Thoracic aorta (tissue), 2 donors: ENCODE data around the gene TUBB4B. TPM values are rescaled to one million over a fixed set of nuclear protein-coding genes. Genes with fewer than 3 reads are reported as not detected.
A peak's percentile ranks its signal among the peaks of the same experiment; 100 is the strongest.

Source experiments
- ATAC-seq: fragments of 150-250 bp; one replicate; pipeline ENCODE4 v1.8.0; 2017; ENCODE audit warnings: low read depth; ENCODE audit not compliant: insufficient number of reproducible peaks, low FRiP score
- DNase-seq: peaks from one replicate; pipeline ENCODE4 v3.0.0-alpha.2; 2020; ENCODE audit warnings: low spot score
- H3K27ac ChIP-seq, 2 donors: fragments of 200-600 bp; sonication (generic); 1 replicate in 1 of 2; 2 replicates in 1 of 2; pipeline ENCODE4 v1.5.1; 2016; ENCODE audit warnings: mild to moderate bottlenecking in 2 of 2, moderate library complexity in 2 of 2
- H3K27me3 ChIP-seq: fragments of 200-600 bp; sonication (generic); replicated peaks from 2 replicates; pipeline ENCODE4 v1.6.0; 2016; ENCODE audit warnings: mild to moderate bottlenecking; ENCODE audit not compliant: insufficient read depth
- H3K36me3 ChIP-seq: fragments of 200-600 bp; sonication (generic); one replicate; pipeline ENCODE4 v1.5.1; 2016
- H3K4me1 ChIP-seq, 2 donors: fragments of 200-600 bp; sonication (generic); 1 replicate in 1 of 2; 2 replicates in 1 of 2; pipeline versions ENCODE4 v1.5.1 to v1.6.0; 2016; ENCODE audit warnings: low read depth in 2 of 2, mild to moderate bottlenecking in 1 of 2; ENCODE audit not compliant: control insufficient read depth in 1 of 2
- H3K4me3 ChIP-seq: fragments of 200-600 bp; sonication (generic); 2 replicates; pipeline ENCODE4 v1.5.1; 2016; ENCODE audit warnings: mild to moderate bottlenecking
- H3K9me3 ChIP-seq: fragments of 200-600 bp; sonication (generic); 2 replicates; pipeline ENCODE4 v1.5.1; 2016
- total RNA-seq, 2 donors: library from RNA; depleted of rRNA; stranded (reverse); fragments of >200 nt; gene quantifications; one replicate each; pipeline versions ENCODE4 v1.1.0 to v1.2.3, GENCODE V29; 2016
- TF ChIP-seq, protein P1 (sequence below): fragments of 200-600 bp; sonication (generic); IDR thresholded peaks from one replicate; pipeline ENCODE4 v1.5.1; 2019; ENCODE audit warnings: antibody characterized with exemption

TUBB4B gene
- total RNA-seq, 2 donors from 2014 or later: 172 to 193 TPM

GRCh38 chr9:137233143-137233980 is 7.7 kb upstream of the TUBB4B start:
- no peak overlapping the region for H3K4me3 ChIP-seq
- TF ChIP-seq, protein P1, sequence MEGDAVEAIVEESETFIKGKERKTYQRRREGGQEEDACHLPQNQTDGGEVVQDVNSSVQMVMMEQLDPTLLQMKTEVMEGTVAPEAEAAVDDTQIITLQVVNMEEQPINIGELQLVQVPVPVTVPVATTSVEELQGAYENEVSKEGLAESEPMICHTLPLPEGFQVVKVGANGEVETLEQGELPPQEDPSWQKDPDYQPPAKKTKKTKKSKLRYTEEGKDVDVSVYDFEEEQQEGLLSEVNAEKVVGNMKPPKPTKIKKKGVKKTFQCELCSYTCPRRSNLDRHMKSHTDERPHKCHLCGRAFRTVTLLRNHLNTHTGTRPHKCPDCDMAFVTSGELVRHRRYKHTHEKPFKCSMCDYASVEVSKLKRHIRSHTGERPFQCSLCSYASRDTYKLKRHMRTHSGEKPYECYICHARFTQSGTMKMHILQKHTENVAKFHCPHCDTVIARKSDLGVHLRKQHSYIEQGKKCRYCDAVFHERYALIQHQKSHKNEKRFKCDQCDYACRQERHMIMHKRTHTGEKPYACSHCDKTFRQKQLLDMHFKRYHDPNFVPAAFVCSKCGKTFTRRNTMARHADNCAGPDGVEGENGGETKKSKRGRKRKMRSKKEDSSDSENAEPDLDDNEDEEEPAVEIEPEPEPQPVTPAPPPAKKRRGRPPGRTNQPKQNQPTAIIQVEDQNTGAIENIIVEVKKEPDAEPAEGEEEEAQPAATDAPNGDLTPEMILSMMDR: no peak
- peaks cover 3 to 12% of the 10 kb centered on the region in 2 donors for H3K4me1 ChIP-seq
- ATAC-seq (no peak), DNase-seq (no peak)
- no peak overlapping the region for H3K27ac ChIP-seq
- no peaks in the 10 kb centered on the region for H3K9me3 ChIP-seq
- no peaks in the 10 kb centered on the region for H3K36me3 ChIP-seq
- H3K27me3 ChIP-seq: no peaks in the 10 kb centered on the region

- ATAC-seq (no peak), DNase-seq (no peak)
- no peaks in the 10 kb centered on the region for H3K36me3 ChIP-seq
- no peaks in the 10 kb centered on the region for H3K27me3 ChIP-seq
- H3K4me3 ChIP-seq: no peak overlapping the region
- peaks cover 3 to 20% of the 10 kb centered on the region in 2 donors for H3K4me1 ChIP-seq
- TF ChIP-seq, protein P1: no peak
- H3K9me3 ChIP-seq: no peaks in the 10 kb centered on the region
- no peak overlapping the region for H3K27ac ChIP-seq
Measured at GRCh38 chr9:137234055-137234697, 6.9 kb upstream of the TUBB4B start.

GRCh38 chr9:137234758-137235423 is 6.2 kb upstream of the TUBB4B start:
- Histone ChIP-seq H3K27ac (no peak overlapping the region), H3K4me3 (no peak overlapping the region), H3K4me1 (peaks cover 3 to 27% of the 10 kb centered on the region in 2 donors), H3K9me3 (no peaks in the 10 kb centered on the region), H3K27me3 (no peaks in the 10 kb centered on the region), H3K36me3 (no peaks in the 10 kb centered on the region)
- TF ChIP-seq, protein P1: no peak
- ATAC-seq (no peak), DNase-seq (no peak)

DNA sequence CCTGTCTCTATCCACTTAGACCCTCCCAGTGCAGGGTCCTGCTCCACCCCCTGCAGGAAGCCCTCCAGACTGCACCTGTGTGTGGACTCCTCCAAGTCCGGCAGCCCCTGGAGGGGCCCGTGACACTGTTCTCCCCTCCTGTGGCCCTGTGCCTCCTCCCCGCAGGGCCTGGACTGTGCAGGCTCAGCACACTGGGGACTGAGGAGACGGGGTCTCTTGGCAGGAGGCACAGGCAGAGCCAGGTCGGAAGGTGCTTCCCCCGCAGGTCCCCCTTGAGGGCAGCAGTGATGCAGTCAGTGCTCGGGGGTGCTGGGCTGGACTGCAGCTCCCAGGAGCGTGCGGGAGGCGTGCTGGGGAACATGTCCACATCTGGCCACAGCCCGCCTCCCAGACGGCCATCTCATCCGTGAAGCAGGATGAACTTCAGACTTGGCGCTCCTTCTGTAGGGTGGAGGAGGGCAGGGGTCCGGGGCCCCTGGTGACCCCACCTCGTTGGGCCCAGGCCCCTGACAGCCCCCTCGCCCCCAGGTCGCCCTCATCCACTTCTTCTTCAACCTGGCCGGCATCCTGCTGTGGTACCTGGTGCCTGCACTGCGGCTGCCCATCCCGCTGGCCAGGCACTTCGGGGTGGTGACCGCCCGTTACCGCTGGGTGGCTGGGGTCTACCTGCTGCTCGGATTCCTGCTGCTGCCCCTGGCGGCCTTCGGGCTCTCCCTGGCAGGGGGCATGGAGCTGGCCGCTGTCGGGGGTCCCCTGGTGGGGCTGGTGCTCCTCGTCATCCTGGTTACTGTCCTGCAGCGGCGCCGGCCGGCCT is 5.5 kb upstream of the TUBB4B start:
- Histone ChIP-seq H3K4me3 (peak overlapping the region; percentile 32), H3K4me1 (peaks cover 3 to 29% of the 10 kb centered on the region in 2 donors), H3K27ac (no peak overlapping the region), H3K36me3 (no peaks in the 10 kb centered on the region), H3K9me3 (no peaks in the 10 kb centered on the region), H3K27me3 (no peaks in the 10 kb centered on the region)
- TF ChIP-seq, protein P1: no peak
- DNase-seq (no peak), ATAC-seq (no peak)
